Osteoblast (primary cell): ENCODE data around the gene ZNF829. TPM values are rescaled to one million over a fixed set of nuclear protein-coding genes. Genes with fewer than 3 reads are reported as not detected.

ENCODE experiments used
- DNase-seq: peaks from one replicate; pipeline ENCODE4 v3.0.0; 2011; ENCODE audit warnings: low spot score, mixed read lengths; ENCODE audit not compliant: insufficient read length; ENCODE audit errors: missing footprints
- H2AFZ ChIP-seq: 2 replicates; pipeline ENCODE4 v1.6.0; 2011; ENCODE audit warnings: mild to moderate bottlenecking, low read length
- H3K27ac ChIP-seq: 2 replicates; pipeline ENCODE4 v1.5.1; 2011; ENCODE audit warnings: mild to moderate bottlenecking, low read depth, low read length, moderate library complexity
- H3K27me3 ChIP-seq: 2 replicates; pipeline ENCODE4 v1.6.0; 2012; ENCODE audit warnings: mild to moderate bottlenecking, control low read depth, inconsistent platforms, low read length, moderate library complexity; ENCODE audit not compliant: insufficient read depth
- H3K36me3 ChIP-seq: 2 replicates; pipeline ENCODE4 v1.5.1; 2011; ENCODE audit warnings: mild to moderate bottlenecking, low read length, control low read depth, moderate library complexity; ENCODE audit not compliant: insufficient read depth
- H3K4me1 ChIP-seq: 2 replicates; pipeline ENCODE4 v1.5.1; 2011; ENCODE audit warnings: mild to moderate bottlenecking, low read length, control low read depth, moderate library complexity; ENCODE audit not compliant: insufficient read depth
- H3K4me2 ChIP-seq: 2 replicates; pipeline ENCODE4 v1.6.0; 2011; ENCODE audit warnings: mild to moderate bottlenecking, low read length; ENCODE audit not compliant: insufficient read depth
- H3K4me3 ChIP-seq: fragments of 200-600 bp; sonication (generic); 3 replicates; pipeline ENCODE4 v1.5.1; 2012; ENCODE audit warnings: mild to moderate bottlenecking, low read length, inconsistent platforms; ENCODE audit not compliant: insufficient read depth
- H3K79me2 ChIP-seq: 2 replicates; pipeline ENCODE4 v1.6.0; 2012; ENCODE audit warnings: mild to moderate bottlenecking, low read length, control low read depth, inconsistent platforms; ENCODE audit not compliant: insufficient read depth
- H3K9me3 ChIP-seq: 2 replicates; pipeline ENCODE4 v1.5.1; 2011; ENCODE audit warnings: low read depth, low read length, control low read depth
- H4K20me1 ChIP-seq: 2 replicates; pipeline ENCODE4 v1.6.0; 2012; ENCODE audit warnings: mild to moderate bottlenecking, low read length, control low read depth; ENCODE audit not compliant: insufficient read depth
- CTCF ChIP-seq: IDR thresholded peaks from 2 replicates; pipeline ENCODE4 v1.5.1; 2011; ENCODE audit warnings: mild to moderate bottlenecking, low read depth, low read length, moderate library complexity; ENCODE audit errors: extremely low read depth
- small RNA-seq: library from RNA; depleted of rRNA; stranded (forward); fragments of <200 nt; gene quantifications from one replicate; pipeline ENCODE3, GENCODE V24; 2012
- total RNA-seq: library from RNA; depleted of rRNA; stranded (reverse); fragments of >200 nt; gene quantifications from 2 replicates; pipeline ENCODE4 v1.2.3, GENCODE V29; 2012

ZNF829 gene
- total RNA-seq, 1 donor = 4.0 TPM

GRCh38 chr19:36838784-36839324 lies 77.2 kb downstream of the ZNF829 start:
- Histone ChIP-seq H4K20me1 (no peaks in the 10 kb centered on the region), H3K79me2 (peaks cover 33% of the 10 kb centered on the region), H3K4me3 (peak overlapping the region; percentile 88), H2AFZ (peak overlapping the region; percentile 99), H3K27me3 (no peaks in the 10 kb centered on the region), H3K27ac (peak overlapping the region; percentile 84), H3K4me1 (peaks cover 12% of the 10 kb centered on the region), H3K4me2 (peak overlapping the region; percentile 97), H3K36me3 (peaks cover under 1% of the 10 kb centered on the region), H3K9me3 (no peaks in the 10 kb centered on the region)
- DNase-seq = no peak
- TF ChIP-seq CTCF = no peak

Small RNA genes lying within 50 kb of the gene (small RNA-seq; reads per million reads assigned to genes)
- not detected for gene RF00019

Other genes starting within 250 kb of the ZNF829 start
- 8.8 and 12.7 TPM in 2 replicates for gene ZNF461, start 249.5 kb downstream of the ZNF829 start, total RNA-seq
- 6.8 and 8.0 TPM in 2 replicates for gene ZNF567, start 228.7 kb downstream of the ZNF829 start, total RNA-seq
- 2.5 and 3.2 TPM in 2 replicates for gene ZNF850, start 143.5 kb downstream of the ZNF829 start, total RNA-seq
- gene ZNF790, start 77.9 kb downstream of the ZNF829 start, total RNA-seq = 6.9 and 8.3 TPM in 2 replicates
- 4.7 and 5.3 TPM in 2 replicates for gene ZNF345, start 65.4 kb downstream of the ZNF829 start, total RNA-seq
- gene ZNF568, start within 50 bp of the ZNF829 start, total RNA-seq = 13.3 and 14.8 TPM in 2 replicates
- gene ZNF420, start 162.1 kb upstream of the ZNF829 start, total RNA-seq = 7.2 and 8.5 TPM in 2 replicates